ENCODE data around the gene TBC1D17. TPM values are rescaled to one million over a fixed set of nuclear protein-coding genes. Genes with fewer than 3 reads are reported as not detected.

The TBC1D17 gene
- total and polyA plus RNA-seq, 8 donors, result 10.5 to 77.1 (median 35.3) TPM

GRCh38 chr19:49857061-49857837, 20.3 kb upstream of the TBC1D17 start:
- H3K27ac ChIP-seq, result peak overlapping the region in 1 of 5 donors; percentile 8
- WGBS, 5 donors, result 83 to 90% (median 89%) methylated on average over 8 to 26 of the region's 26 CpGs
- DNase-seq, result peak in 1 of 2 donors; percentile 11
- H3K4me3 ChIP-seq, result no peak overlapping the region
- H3K9me3 ChIP-seq, result no peaks in the 10 kb centered on the region
- no peaks in the 10 kb centered on the region for H3K27me3 ChIP-seq
- peaks cover 25 to 55% (median 49%) of the 10 kb centered on the region in 4 donors for H3K4me1 ChIP-seq
- peaks cover 68 to 83% (median 81%) of the 10 kb centered on the region in 4 donors for H3K36me3 ChIP-seq
- TF ChIP-seq, protein P1, sequence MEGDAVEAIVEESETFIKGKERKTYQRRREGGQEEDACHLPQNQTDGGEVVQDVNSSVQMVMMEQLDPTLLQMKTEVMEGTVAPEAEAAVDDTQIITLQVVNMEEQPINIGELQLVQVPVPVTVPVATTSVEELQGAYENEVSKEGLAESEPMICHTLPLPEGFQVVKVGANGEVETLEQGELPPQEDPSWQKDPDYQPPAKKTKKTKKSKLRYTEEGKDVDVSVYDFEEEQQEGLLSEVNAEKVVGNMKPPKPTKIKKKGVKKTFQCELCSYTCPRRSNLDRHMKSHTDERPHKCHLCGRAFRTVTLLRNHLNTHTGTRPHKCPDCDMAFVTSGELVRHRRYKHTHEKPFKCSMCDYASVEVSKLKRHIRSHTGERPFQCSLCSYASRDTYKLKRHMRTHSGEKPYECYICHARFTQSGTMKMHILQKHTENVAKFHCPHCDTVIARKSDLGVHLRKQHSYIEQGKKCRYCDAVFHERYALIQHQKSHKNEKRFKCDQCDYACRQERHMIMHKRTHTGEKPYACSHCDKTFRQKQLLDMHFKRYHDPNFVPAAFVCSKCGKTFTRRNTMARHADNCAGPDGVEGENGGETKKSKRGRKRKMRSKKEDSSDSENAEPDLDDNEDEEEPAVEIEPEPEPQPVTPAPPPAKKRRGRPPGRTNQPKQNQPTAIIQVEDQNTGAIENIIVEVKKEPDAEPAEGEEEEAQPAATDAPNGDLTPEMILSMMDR (IDR thresholded peaks at IDR 0.05), result no peak
- TF ChIP-seq POLR2A (IDR thresholded peaks at IDR 0.05) (no peak), EP300 (IDR thresholded peaks at IDR 0.05) (no peak), POLR2AphosphoS5 (IDR thresholded peaks at IDR 0.05) (no peak)
- intact Hi-C loops (cut with DNase I; ENCODE audit: low total_unique reads), result no loop called here

DNA sequence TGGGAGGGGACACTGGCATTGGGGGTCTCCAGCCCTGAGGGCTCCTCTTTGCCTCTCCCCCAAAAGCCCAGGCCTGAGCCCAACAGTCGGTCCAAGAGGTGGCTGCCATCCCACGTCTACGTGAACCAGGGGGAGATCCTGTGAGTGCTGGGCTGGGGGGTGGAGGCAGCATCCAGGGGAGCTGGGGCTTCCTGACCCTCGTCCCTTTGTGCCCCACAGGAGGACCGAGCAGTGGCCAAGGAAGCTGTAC, 19.7 kb upstream of the TBC1D17 start:
- peaks cover 73 to 88% (median 87%) of the 10 kb centered on the region in 4 donors for H3K36me3 ChIP-seq
- no peak for DNase-seq
- no peak overlapping the region for H3K4me3 ChIP-seq
- H3K9me3 ChIP-seq, result no peaks in the 10 kb centered on the region
- H3K27ac ChIP-seq, result peak overlapping the region in 1 of 5 donors; percentile 8
- intact Hi-C loops (cut with DNase I; ENCODE audit: low total_unique reads), result no loop called here
- TF ChIP-seq POLR2AphosphoS5 (IDR thresholded peaks at IDR 0.05) (no peak), EP300 (IDR thresholded peaks at IDR 0.05) (no peak), POLR2A (IDR thresholded peaks at IDR 0.05) (no peak)
- TF ChIP-seq, protein P1 (IDR thresholded peaks at IDR 0.05), result no peak
- H3K4me1 ChIP-seq, result peaks cover 20 to 55% (median 44%) of the 10 kb centered on the region in 4 donors
- H3K27me3 ChIP-seq, result no peaks in the 10 kb centered on the region
- 77 to 93% (median 88%) methylated on average over 2 to 5 of the region's 5 CpGs for WGBS, 5 donors

DNA sequence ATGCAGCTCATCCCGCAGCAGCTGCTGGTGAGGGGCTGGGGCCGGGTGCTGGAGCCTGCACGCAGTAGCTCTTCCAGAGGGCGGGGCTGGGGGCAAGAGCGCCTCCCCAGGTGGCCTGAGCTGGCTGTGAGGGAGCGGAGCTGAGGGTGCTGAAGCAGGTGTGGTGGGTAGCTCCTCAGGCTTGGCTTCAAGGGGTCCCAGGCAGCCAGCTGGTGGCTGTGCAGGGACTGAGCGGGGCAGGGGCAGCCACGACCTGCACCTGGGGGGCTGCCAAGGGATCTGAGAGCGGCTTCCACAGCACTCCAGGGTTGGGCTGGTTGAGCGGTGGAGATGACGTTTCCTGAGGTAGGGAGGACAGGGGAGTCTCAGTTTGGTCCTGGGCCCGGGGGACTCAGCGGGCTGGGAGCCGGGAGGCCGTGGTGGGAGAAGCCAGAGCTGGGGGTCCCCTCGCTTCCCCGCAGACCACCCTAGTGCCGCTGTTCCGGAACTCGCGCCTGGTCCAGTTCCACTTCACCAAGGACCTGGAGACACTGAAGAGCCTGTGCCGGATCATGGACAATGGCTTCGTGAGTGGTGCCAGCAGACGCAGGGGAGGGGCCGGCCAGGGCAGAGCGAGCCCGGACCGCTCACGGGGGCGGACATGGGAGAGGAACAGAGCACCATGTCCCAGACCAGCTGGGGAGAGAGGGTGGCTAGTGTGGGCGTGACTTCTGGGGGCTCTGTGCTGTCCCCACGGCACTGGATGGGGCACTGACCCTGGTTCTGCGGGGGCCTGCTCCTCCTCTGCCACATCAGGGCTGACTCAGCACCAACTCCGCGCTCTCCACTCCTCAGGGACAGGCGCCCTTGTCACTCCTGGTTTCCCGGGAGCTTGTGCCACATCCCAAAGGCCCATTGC, 19.2 kb upstream of the TBC1D17 start:
- peaks cover 16 to 49% (median 38%) of the 10 kb centered on the region in 4 donors for H3K4me1 ChIP-seq
- H3K36me3 ChIP-seq, result peaks cover 77 to 94% (median 92%) of the 10 kb centered on the region in 4 donors
- WGBS, 5 donors, result 86 to 89% (median 88%) methylated on average over 27 to 37 of the region's 37 CpGs
- H3K4me3 ChIP-seq, result no peak overlapping the region
- peak overlapping the region in 2 of 5 donors; percentile 15 to 22 for H3K27ac ChIP-seq
- H3K9me3 ChIP-seq, result no peaks in the 10 kb centered on the region
- H3K27me3 ChIP-seq, result no peaks in the 10 kb centered on the region
- intact Hi-C loops (cut with DNase I; ENCODE audit: low total_unique reads), result no loop called here
- DNase-seq, result no peak
- TF ChIP-seq POLR2AphosphoS5 (IDR thresholded peaks at IDR 0.05) (no peak), POLR2A (IDR thresholded peaks at IDR 0.05) (no peak), EP300 (IDR thresholded peaks at IDR 0.05) (no peak)
- TF ChIP-seq, protein P1 (IDR thresholded peaks at IDR 0.05), result no peak

- 81 to 84% (median 82%) methylated on average over 16 to 22 of the region's 22 CpGs for WGBS, 5 donors
Measured at GRCh38 chr19:49859682-49860335, 17.7 kb upstream of the TBC1D17 start.

More at GRCh38 chr19:49859682-49860335, 17.7 kb upstream of the TBC1D17 start:
- no peak for TF ChIP-seq POLR2AphosphoS5 (IDR thresholded peaks at IDR 0.05)
- no peak for TF ChIP-seq EP300 (IDR thresholded peaks at IDR 0.05)
- no peak for TF ChIP-seq POLR2A (IDR thresholded peaks at IDR 0.05)
- TF ChIP-seq, protein P1 (IDR thresholded peaks at IDR 0.05), result no peak
- Histone ChIP-seq H3K27ac (peak overlapping the region in 3 of 5 donors; percentile 75 to 78 (median 75)), H3K9me3 (no peaks in the 10 kb centered on the region), H3K27me3 (no peaks in the 10 kb centered on the region), H3K4me3 (no peak overlapping the region), H3K36me3 (peaks cover 85 to 100% (median 99%) of the 10 kb centered on the region in 4 donors), H3K4me1 (peaks cover 19 to 39% (median 30%) of the 10 kb centered on the region in 4 donors)
- no peak for DNase-seq
- intact Hi-C loops (cut with DNase I; ENCODE audit: low total_unique reads), result no loop called here

All from stomach (tissue), 9 donors.